Measurements from ENCODE around the gene LHFPL3.
"Not testable (repeated sequence)": the region's sequence is repeated elsewhere in the genome, so short reads cannot be mapped to it uniquely, and the experiment has no call there.

LHFPL3 gene

GRCh38 chr7:104700336-104700735 is 371.9 kb downstream of the LHFPL3 start:
- no peak overlapping the region for H3K4me3 Mint-ChIP-seq
- no peaks in the 10 kb centered on the region for H3K9me3 Mint-ChIP-seq (ENCODE audit: low read depth)
- H3K27ac Mint-ChIP-seq: no peak overlapping the region
- peaks cover 1% of the 10 kb centered on the region for H3K27me3 Mint-ChIP-seq
- no peaks in the 10 kb centered on the region for H3K4me1 Mint-ChIP-seq (ENCODE audit: low read depth)
- H3K36me3 Mint-ChIP-seq: no peaks in the 10 kb centered on the region

- H3K36me3 Mint-ChIP-seq; H3K27ac Mint-ChIP-seq; H3K4me3 Mint-ChIP-seq; H3K9me3 Mint-ChIP-seq (ENCODE audit: low read depth); H3K4me1 Mint-ChIP-seq (ENCODE audit: low read depth); H3K27me3 Mint-ChIP-seq: not testable (repeated sequence)
Observed at GRCh38 chr7:104721027-104721426, 392.6 kb downstream of the LHFPL3 start.

DNA sequence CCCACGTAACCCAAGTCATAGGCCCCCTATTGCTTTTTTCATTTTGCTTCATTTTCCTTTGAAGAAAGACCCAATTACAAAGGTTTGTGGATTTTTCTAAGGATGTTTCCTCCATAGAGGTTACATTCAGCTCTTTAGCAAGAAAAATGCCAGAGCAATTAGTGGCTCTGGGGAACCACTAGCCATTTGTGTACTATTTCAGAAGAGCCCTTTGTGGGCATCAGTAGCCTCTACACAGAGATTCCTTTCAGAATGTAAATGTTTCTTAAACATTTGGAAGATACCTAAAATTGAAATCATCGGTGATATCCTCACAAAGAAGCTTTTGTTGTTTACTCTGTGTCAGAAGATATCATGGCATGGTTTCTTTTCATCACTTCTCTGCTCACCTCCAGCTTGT is 394.6 kb downstream of the LHFPL3 start:
- Mint-ChIP-seq H3K4me1 (ENCODE audit: low read depth) (no peaks in the 10 kb centered on the region), H3K9me3 (ENCODE audit: low read depth) (no peaks in the 10 kb centered on the region), H3K36me3 (no peaks in the 10 kb centered on the region), H3K27ac (no peak overlapping the region), H3K4me3 (no peak overlapping the region), H3K27me3 (peaks cover 2% of the 10 kb centered on the region)

GRCh38 chr7:104758504-104758903 is 430.1 kb downstream of the LHFPL3 start:
- H3K27me3 Mint-ChIP-seq: peaks cover 4% of the 10 kb centered on the region
- peaks cover 6% of the 10 kb centered on the region for H3K9me3 Mint-ChIP-seq (ENCODE audit: low read depth)
- no peak overlapping the region for H3K27ac Mint-ChIP-seq

GRCh38 chr7:104761892-104762291 is 433.5 kb downstream of the LHFPL3 start:
- no peak overlapping the region for H3K4me3 Mint-ChIP-seq
- no peaks in the 10 kb centered on the region for H3K4me1 Mint-ChIP-seq (ENCODE audit: low read depth)
- no peak overlapping the region for H3K27ac Mint-ChIP-seq
- no peaks in the 10 kb centered on the region for H3K9me3 Mint-ChIP-seq (ENCODE audit: low read depth)
- peaks cover 5% of the 10 kb centered on the region for H3K27me3 Mint-ChIP-seq
- H3K36me3 Mint-ChIP-seq: no peaks in the 10 kb centered on the region

More at GRCh38 chr7:104758504-104758903, 430.1 kb downstream of the LHFPL3 start:
- Mint-ChIP-seq H3K36me3 (no peaks in the 10 kb centered on the region), H3K4me1 (ENCODE audit: low read depth) (no peaks in the 10 kb centered on the region), H3K4me3 (no peak overlapping the region)

GRCh38 chr7:104767113-104767512 is 438.7 kb downstream of the LHFPL3 start:
- no peaks in the 10 kb centered on the region for H3K36me3 Mint-ChIP-seq
- no peaks in the 10 kb centered on the region for H3K9me3 Mint-ChIP-seq (ENCODE audit: low read depth)
- H3K4me1 Mint-ChIP-seq (ENCODE audit: low read depth): no peaks in the 10 kb centered on the region
- H3K4me3 Mint-ChIP-seq: no peak overlapping the region
- H3K27me3 Mint-ChIP-seq: peaks cover 11% of the 10 kb centered on the region
- no peak overlapping the region for H3K27ac Mint-ChIP-seq

DNA sequence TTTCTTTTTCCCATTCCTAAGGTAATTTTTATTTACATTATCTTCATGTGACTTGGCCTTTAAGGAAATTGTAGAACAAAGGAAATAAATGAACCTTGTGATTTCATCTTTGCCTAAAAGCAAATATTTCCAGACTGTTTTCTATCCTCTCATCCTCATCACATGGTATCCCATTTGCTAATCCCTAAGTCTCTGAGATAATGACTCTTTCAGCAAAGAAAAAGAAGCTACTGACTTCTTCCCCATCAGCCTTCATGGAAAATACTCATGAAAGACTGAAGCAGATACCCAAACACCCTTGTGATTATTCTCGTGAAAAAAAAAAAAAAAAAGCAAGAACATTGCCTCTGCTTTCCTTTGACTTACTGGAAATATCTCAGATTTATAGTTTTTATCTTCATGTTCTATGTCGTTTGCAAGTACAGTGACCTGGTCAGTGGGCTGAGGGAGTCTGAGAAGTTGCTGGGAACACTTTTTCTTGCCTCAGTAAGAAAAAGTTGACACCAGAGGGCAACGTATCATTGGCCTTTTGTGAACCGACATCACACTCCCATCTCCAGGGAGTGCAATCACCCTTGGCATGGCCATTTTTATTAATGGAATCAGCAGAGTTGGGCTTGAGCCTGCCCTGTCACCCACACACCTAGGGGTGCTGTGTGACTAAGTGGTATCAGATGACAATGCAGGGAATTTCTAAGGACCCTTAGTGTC is 439.6 kb downstream of the LHFPL3 start:
- Mint-ChIP-seq H3K4me3 (no peak overlapping the region), H3K27ac (no peak overlapping the region), H3K27me3 (peaks cover 17% of the 10 kb centered on the region), H3K4me1 (ENCODE audit: low read depth) (no peaks in the 10 kb centered on the region), H3K9me3 (ENCODE audit: low read depth) (no peaks in the 10 kb centered on the region), H3K36me3 (no peaks in the 10 kb centered on the region)

GRCh38 chr7:104772405-104773345 is 444.3 kb downstream of the LHFPL3 start:
- Mint-ChIP-seq H3K36me3 (no peaks in the 10 kb centered on the region), H3K27ac (no peak overlapping the region), H3K4me3 (no peak overlapping the region), H3K9me3 (ENCODE audit: low read depth) (no peaks in the 10 kb centered on the region), H3K4me1 (ENCODE audit: low read depth) (no peaks in the 10 kb centered on the region), H3K27me3 (peaks cover 12% of the 10 kb centered on the region)

DNA sequence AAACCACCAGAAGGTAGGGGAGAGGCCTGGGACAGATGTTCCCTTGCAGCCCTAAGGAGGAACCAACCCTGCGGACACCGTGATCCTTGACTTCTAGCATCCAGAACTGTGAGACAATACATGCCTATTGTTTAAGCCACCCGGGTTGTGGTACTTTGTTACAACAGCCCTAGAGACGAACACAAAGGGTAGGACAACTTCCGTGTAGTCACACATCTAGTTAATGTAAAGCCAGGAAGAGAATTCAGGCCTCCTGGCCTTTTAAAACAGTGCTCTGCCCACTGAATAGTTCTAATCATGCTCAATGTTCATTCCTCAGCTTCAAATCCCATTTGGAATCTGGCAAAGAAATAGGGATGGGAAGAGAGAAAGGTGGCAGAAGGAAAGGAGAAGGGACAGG is 445.4 kb downstream of the LHFPL3 start:
- Mint-ChIP-seq H3K4me3 (no peak overlapping the region), H3K9me3 (ENCODE audit: low read depth) (no peaks in the 10 kb centered on the region), H3K4me1 (ENCODE audit: low read depth) (no peaks in the 10 kb centered on the region), H3K27me3 (peaks cover 10% of the 10 kb centered on the region), H3K36me3 (no peaks in the 10 kb centered on the region), H3K27ac (no peak overlapping the region)

DNA sequence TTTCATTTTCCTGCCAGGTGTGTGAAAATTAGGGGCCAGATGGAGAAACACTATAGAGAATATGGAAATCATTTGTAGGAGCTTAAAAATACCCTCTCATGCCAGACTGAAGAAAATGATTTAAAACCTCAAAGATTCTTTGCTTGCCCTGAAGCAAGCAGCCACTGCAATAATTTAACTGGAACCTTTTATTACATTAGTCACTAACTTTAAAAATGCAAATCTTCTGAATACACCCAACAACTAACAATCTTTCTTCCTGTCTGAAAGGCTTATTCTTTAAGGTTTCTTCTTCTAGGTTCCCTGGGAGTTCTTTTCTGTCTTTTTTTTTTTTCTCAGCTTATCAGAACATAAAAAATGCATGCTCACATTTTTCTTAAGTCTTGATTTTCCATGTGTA is 447.1 kb downstream of the LHFPL3 start:
- Mint-ChIP-seq H3K36me3 (no peaks in the 10 kb centered on the region), H3K4me3 (no peak overlapping the region), H3K27ac (no peak overlapping the region), H3K9me3 (ENCODE audit: low read depth) (no peaks in the 10 kb centered on the region), H3K27me3 (peaks cover 8% of the 10 kb centered on the region), H3K4me1 (ENCODE audit: low read depth) (no peaks in the 10 kb centered on the region)

- Mint-ChIP-seq H3K36me3 (no peaks in the 10 kb centered on the region), H3K4me3 (no peak overlapping the region), H3K4me1 (ENCODE audit: low read depth) (no peaks in the 10 kb centered on the region), H3K9me3 (ENCODE audit: low read depth) (no peaks in the 10 kb centered on the region), H3K27me3 (peaks cover 8% of the 10 kb centered on the region), H3K27ac (no peak overlapping the region)
Observed at GRCh38 chr7:104777301-104777800, 448.9 kb downstream of the LHFPL3 start.

DNA sequence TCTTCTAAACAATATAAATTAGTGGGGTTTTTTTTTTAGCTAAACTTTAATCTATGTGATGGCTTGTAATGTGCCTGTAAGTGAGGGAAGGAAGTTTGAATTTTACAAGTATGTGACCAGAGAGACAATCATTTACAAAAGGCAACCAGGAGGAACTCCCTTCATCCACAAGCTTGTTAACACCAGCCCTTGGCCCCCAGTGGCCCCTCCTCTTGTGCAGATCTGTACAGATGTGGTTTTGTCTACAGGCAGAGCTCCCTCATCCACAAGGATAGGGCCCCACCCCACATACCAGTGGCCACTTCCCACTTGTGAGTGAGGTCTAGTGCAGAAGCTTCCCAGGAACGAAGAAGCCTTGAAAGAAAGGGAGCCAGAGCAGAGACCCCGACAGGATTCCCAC is 451.5 kb downstream of the LHFPL3 start:
- Mint-ChIP-seq H3K27me3 (no peaks in the 10 kb centered on the region), H3K36me3 (no peaks in the 10 kb centered on the region), H3K4me3 (no peak overlapping the region), H3K27ac (no peak overlapping the region), H3K9me3 (ENCODE audit: low read depth) (no peaks in the 10 kb centered on the region), H3K4me1 (ENCODE audit: low read depth) (no peaks in the 10 kb centered on the region)

DNA sequence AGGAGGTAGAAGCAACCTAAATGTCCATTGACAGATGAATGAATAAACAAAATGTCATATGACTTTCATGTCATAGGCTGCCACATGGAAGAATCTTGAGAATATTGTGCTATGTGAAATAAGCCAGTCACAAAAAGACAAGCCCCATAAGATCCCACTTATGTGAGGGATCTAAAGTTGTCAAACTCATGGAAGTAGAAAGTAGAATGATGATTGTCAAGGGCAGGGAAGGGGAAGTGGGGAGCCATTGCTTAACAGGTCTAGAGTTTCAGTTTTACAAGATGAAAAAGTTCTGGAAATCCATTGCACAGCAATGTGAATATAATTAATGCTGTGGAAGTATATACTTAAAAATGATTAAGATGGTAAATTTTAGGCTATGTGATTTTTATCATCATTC is 456.3 kb downstream of the LHFPL3 start:
- Mint-ChIP-seq H3K27me3 (peaks cover 2% of the 10 kb centered on the region), H3K9me3 (ENCODE audit: low read depth) (no peaks in the 10 kb centered on the region), H3K27ac (no peak overlapping the region), H3K36me3 (no peaks in the 10 kb centered on the region), H3K4me3 (no peak overlapping the region), H3K4me1 (ENCODE audit: low read depth) (no peaks in the 10 kb centered on the region)

GRCh38 chr7:104789780-104790179 is 461.4 kb downstream of the LHFPL3 start:
- Mint-ChIP-seq H3K9me3 (ENCODE audit: low read depth) (no peaks in the 10 kb centered on the region), H3K36me3 (no peaks in the 10 kb centered on the region), H3K27ac (no peak overlapping the region), H3K4me3 (no peak overlapping the region), H3K4me1 (ENCODE audit: low read depth) (no peaks in the 10 kb centered on the region), H3K27me3 (peaks cover 6% of the 10 kb centered on the region)

DNA sequence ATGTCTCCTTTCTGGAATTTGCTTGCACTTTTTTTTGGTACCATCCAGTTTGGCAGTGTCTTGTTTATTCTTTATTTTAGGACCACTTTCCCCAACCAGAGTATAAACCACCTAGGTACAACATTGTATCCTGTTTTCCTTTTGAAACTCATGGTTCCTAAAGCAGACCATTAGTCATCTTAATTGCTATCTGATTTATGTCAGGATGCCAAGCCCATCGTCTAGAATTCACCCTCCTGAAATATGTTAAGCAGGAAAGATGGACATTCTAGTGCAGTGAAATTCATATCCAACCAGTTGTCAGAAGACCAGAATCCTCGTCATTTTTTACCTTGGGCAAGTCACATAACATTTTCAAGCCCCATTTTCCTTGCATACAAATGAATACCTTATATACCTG is 462.0 kb downstream of the LHFPL3 start:
- H3K27ac Mint-ChIP-seq: no peak overlapping the region
- no peaks in the 10 kb centered on the region for H3K9me3 Mint-ChIP-seq (ENCODE audit: low read depth)
- no peaks in the 10 kb centered on the region for H3K4me1 Mint-ChIP-seq (ENCODE audit: low read depth)
- H3K4me3 Mint-ChIP-seq: no peak overlapping the region
- H3K27me3 Mint-ChIP-seq: peaks cover 6% of the 10 kb centered on the region
- no peaks in the 10 kb centered on the region for H3K36me3 Mint-ChIP-seq

All from activated naive CD8-positive, alpha-beta T cell (primary cell).